ENCODE measurements around the gene MBLAC2. TPM values are rescaled to one million over a fixed set of nuclear protein-coding genes. Genes with fewer than 3 reads are reported as not detected.
A peak's percentile ranks its signal among the peaks of the same experiment; 100 is the strongest.

MBLAC2 gene
- 1 to 10 TPM; 2.2 to 5.6 (median 4.6) TPM for total RNA-seq

DNA sequence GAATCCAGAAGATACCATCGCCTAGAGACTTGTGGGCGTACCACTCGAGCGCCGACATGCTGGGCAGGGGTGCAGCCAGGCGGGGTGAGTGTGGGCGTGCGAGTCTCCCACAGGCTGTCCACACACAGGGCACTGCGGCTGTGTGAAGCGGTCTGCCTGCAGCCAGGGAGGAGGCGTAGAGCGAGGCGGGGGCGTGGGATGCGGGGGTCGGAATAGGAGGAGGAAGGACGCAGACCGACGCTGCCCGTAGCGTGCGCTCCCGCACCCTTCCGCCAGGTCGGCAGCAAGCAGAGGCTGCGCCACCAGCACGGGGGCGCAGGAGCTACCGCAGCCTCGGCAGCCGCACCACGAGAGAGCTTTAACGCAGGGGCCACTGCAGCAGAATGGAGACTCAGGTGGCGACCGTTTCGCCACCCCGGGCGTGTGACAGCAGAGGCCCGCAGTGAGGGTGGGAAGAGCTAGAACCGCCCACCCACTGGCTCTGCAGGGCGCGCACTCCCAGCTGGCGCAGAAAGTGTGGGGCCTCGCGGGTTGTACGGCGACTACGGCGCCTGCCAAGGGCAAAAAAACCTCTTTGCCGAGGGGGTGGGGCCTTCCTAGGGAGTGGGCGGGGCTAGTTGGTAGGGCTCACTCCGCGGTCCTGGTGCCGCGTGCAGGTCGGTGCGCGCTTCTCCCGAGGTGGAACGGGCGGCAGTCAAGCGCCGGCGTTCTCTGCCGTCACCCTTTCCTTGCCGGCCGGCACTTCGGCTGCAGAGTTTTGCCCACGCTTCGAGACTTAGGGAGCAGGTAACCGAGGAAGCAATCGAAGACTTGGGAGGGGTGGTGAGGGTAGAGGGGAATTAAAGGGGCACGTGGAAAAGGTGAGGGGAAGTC, at the start of gene MBLAC2, which contains the start of gene POLR3G:
Gene MBLAC2, minus strand, starts transcription at position 537 of the 873 bp plus-strand sequence. Its CDS starts 479 bp downstream, at position 58.
Gene POLR3G, plus strand, starts transcription at position 630 of the 873 bp plus-strand sequence. CDS start 10,704 bp downstream, outside the sequence.
- WGBS, result under 1% methylated on average over 34 of the region's 73 CpGs
- peaks cover 10 to 30% (median 30%) of the 10 kb centered on the region in 4 donors for H3K4me1 ChIP-seq
- no peaks in the 10 kb centered on the region for H3K27me3 ChIP-seq
- DNase-seq (ENCODE audit: extremely low spot score), result peak; percentile 96
- no peak for TF ChIP-seq EP300 (IDR thresholded peaks at IDR 0.05)
- TF ChIP-seq POLR2AphosphoS5 (IDR thresholded peaks at IDR 0.05), result peak; percentile 90 to 91
- TF ChIP-seq CTCF (IDR thresholded peaks at IDR 0.05), result peak in 2 of 3 experiments; percentile 39 to 60
- TF ChIP-seq POLR2A (IDR thresholded peaks at IDR 0.05; ENCODE audit: low read depth), result peak; percentile 24
- H3K27ac ChIP-seq (replicated peaks in 1 of 4), result peak within 1 kb of the TSS; percentile 65 to 81 (median 79)
- intact Hi-C loops (cut with DNase I), result loop anchor here (1.0 to 5.0 kb wide), 2 partner anchors 38 to 56 kb away; no protein-coding TSS in a partner anchor
- H3K36me3 ChIP-seq, result no peaks in the 10 kb centered on the region
- H3K9me3 ChIP-seq, result no peaks in the 10 kb centered on the region
- H3K4me3 ChIP-seq, result peak within 1 kb of the TSS; percentile 74 to 94 (median 78)

GRCh38 chr5:90519081-90519480, 44.5 kb upstream of the MBLAC2 start:
- H3K36me3 ChIP-seq, result peaks cover 3 to 54% (median 27%) of the 10 kb centered on the region in 4 donors
- no peaks in the 10 kb centered on the region for H3K9me3 ChIP-seq
- H3K27me3 ChIP-seq, result no peaks in the 10 kb centered on the region
- intact Hi-C loops (cut with DNase I), result no loop called here
- H3K27ac ChIP-seq (replicated peaks in 1 of 4), result no peak overlapping the region
- WGBS, result 94% methylated on average over 7 of the region's 7 CpGs
- no peak for TF ChIP-seq POLR2A (IDR thresholded peaks at IDR 0.05; ENCODE audit: low read depth)
- TF ChIP-seq POLR2AphosphoS5 (IDR thresholded peaks at IDR 0.05), result no peak
- TF ChIP-seq EP300 (IDR thresholded peaks at IDR 0.05), result no peak
- TF ChIP-seq CTCF (IDR thresholded peaks at IDR 0.05), result no peak
- DNase-seq (ENCODE audit: extremely low spot score), result no peak
- H3K4me1 ChIP-seq, result peaks cover 0 to under 1% (median 0%) of the 10 kb centered on the region in 4 donors
- no peak overlapping the region for H3K4me3 ChIP-seq

GRCh38 chr5:90518661-90519060, 44.1 kb upstream of the MBLAC2 start:
- Histone ChIP-seq H3K27ac (replicated peaks in 1 of 4) (no peak overlapping the region), H3K4me3 (no peak overlapping the region), H3K9me3 (no peaks in the 10 kb centered on the region), H3K4me1 (no peaks in the 10 kb centered on the region), H3K27me3 (no peaks in the 10 kb centered on the region), H3K36me3 (peaks cover 0 to 51% (median 24%) of the 10 kb centered on the region in 4 donors)
- no peak for TF ChIP-seq POLR2AphosphoS5 (IDR thresholded peaks at IDR 0.05)
- TF ChIP-seq CTCF (IDR thresholded peaks at IDR 0.05), result no peak
- TF ChIP-seq POLR2A (IDR thresholded peaks at IDR 0.05; ENCODE audit: low read depth), result no peak
- TF ChIP-seq EP300 (IDR thresholded peaks at IDR 0.05), result no peak
- DNase-seq (ENCODE audit: extremely low spot score), result no peak
- intact Hi-C loops (cut with DNase I), result no loop called here

DNA sequence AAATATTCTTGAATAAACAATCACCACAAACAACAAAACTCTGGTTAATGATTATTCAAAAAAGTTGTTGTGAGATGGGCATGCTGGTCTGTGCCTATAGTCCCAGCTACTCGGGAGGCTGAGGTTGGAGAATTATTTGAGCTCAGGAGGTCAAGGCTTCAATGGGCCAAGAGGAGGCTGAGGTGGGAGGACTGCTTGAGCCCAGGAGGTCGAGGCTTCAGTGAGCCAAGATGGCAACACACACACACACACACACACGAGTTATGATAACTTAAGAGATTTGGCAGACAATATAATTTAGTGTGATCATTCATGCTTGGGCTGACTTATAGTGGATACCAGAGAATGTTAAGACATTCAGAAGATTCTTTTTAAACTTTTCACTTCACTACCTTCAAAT, 39.9 kb upstream of the MBLAC2 start:
- TF ChIP-seq POLR2A (IDR thresholded peaks at IDR 0.05; ENCODE audit: low read depth), result no peak
- TF ChIP-seq CTCF (IDR thresholded peaks at IDR 0.05), result no peak
- no peak for TF ChIP-seq POLR2AphosphoS5 (IDR thresholded peaks at IDR 0.05)
- TF ChIP-seq EP300 (IDR thresholded peaks at IDR 0.05), result no peak
- intact Hi-C loops (cut with DNase I), result loop anchor here (5.0 kb wide), 1 partner anchor 37 kb away; no protein-coding TSS in a partner anchor
- no peaks in the 10 kb centered on the region for H3K4me1 ChIP-seq
- H3K36me3 ChIP-seq, result peaks cover 0 to 13% (median 2%) of the 10 kb centered on the region in 4 donors
- no peaks in the 10 kb centered on the region for H3K9me3 ChIP-seq
- no peaks in the 10 kb centered on the region for H3K27me3 ChIP-seq
- no peak overlapping the region for H3K4me3 ChIP-seq
- WGBS, result 86% methylated on average over 3 of the region's 3 CpGs
- DNase-seq (ENCODE audit: extremely low spot score), result no peak
- H3K27ac ChIP-seq (replicated peaks in 1 of 4), result no peak overlapping the region

Measured in esophagus muscularis mucosa (tissue), 4 donors.